ENCODE results near the gene ABCA13.

DNA sequence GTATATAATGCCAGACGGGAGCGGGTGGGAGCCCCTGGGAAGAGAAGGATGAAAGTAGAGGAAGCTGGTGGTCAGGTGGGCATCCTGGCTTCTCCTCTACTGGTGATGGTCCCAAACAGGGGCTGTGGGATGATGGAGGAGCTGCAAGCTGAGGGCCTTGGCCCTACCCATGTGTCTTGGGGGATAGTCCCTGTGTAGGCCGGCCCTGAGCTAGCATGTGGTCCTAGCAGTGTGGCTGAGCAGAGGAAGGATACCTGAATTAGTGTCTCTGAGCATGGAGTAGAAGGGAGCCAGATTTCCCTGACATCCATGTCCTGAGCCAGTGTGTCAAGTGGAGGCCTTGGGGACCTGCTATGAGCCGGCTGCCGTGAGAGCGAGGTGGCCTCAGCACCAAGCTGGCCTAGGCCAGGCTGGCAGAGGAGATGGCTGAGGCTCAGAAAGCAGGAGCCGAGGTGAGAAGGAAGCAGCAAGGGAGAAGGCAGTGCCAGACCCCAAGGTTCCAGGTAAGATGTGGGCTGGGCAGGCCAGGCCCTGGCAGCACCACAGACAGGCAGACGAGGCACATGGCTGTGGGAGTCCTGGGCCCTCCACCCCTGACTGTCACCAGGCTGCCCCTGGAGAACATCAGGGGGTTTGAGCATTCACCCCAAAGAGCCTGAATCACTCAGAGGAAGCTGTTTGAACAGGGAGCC, 150.2 kb downstream of the ABCA13 start:
- TF ChIP-seq ARNT (IDR thresholded peaks at IDR 0.05), result no peak
- TF ChIP-seq, protein P1, sequence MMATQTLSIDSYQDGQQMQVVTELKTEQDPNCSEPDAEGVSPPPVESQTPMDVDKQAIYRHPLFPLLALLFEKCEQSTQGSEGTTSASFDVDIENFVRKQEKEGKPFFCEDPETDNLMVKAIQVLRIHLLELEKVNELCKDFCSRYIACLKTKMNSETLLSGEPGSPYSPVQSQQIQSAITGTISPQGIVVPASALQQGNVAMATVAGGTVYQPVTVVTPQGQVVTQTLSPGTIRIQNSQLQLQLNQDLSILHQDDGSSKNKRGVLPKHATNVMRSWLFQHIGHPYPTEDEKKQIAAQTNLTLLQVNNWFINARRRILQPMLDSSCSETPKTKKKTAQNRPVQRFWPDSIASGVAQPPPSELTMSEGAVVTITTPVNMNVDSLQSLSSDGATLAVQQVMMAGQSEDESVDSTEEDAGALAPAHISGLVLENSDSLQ (IDR thresholded peaks at IDR 0.05), result no peak
- TF ChIP-seq FOXM1 (IDR thresholded peaks at IDR 0.05; ENCODE audit: borderline replicate concordance), result no peak
- no peak for TF ChIP-seq ZNF384 (IDR thresholded peaks at IDR 0.05)
- TF ChIP-seq FOXK2 (IDR thresholded peaks at IDR 0.05), result no peak
- no peak for TF ChIP-seq CTBP1 (IDR thresholded peaks at IDR 0.05; ENCODE audit: borderline replicate concordance)
- no peak for TF ChIP-seq TARDBP (IDR thresholded peaks at IDR 0.05)
- no peak for TF ChIP-seq LEF1 (IDR thresholded peaks at IDR 0.05; ENCODE audit: borderline replicate concordance)
- no peak for TF ChIP-seq L3MBTL2 (conservative IDR thresholded peaks at IDR 0.05)
- no peak for TF ChIP-seq NFRKB (IDR thresholded peaks at IDR 0.05)
- TF ChIP-seq BHLHE40 (IDR thresholded peaks at IDR 0.05; ENCODE audit: borderline replicate concordance), result no peak
- TF ChIP-seq FOXA1 (IDR thresholded peaks at IDR 0.05), result no peak
- no peak for TF ChIP-seq SUZ12 (IDR thresholded peaks at IDR 0.05)
